ENCODE results near the gene SLF1. TPM values are rescaled to one million over a fixed set of nuclear protein-coding genes. Genes with fewer than 3 reads are reported as not detected.

SLF1 gene
- polyA plus RNA-seq, 2 of the 4 experiments (the other 2 are of a cell fraction): 11.4 to 17.1 TPM

DNA sequence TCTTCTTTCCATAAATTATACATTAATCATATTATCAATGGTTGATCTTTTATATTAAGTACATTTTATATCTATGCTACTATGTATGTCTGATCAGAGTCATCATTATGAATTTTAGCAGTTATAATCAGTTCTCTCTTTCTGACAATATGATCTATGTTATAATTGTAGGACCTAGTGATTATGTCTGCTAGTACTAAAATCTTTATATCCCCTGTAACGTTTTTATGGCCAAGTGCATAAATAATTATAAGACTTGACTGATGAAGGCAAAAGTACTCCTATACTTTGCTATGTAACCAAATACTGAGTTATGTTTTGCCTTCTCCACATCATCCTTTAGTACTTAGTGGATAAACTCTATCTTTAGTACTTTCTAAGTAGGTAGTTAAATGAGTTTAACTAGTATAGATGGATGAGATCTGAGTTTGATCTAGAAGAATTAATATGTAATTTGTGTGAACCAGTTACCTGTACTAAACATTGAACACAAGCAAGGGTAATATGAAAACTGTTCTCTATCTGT, 75.4 kb downstream of the SLF1 start:
- no peak for DNase-seq (ENCODE audit: low read depth in 1 of 2, low spot score in 1 of 2)
- CTCF ChIA-PET: no interaction called here
- no peak overlapping the region for H3K4me3 ChIP-seq
- no peaks in the 10 kb centered on the region for H3K9me3 ChIP-seq
- POLR2A ChIA-PET: no interaction called here
- FAIRE-seq: peak; percentile 43
- H3K27ac ChIP-seq: no peak overlapping the region
- 24% methylated on average over 1 of the region's 1 CpG for WGBS (ENCODE audit: missing lambda C conversion rate)
- ATAC-seq: no peak
- H3K4me1 ChIP-seq: peaks cover 11% of the 10 kb centered on the region; the same call in 2 of the 3 replicates
- TF ChIP-seq EHF (CRISPR knock-in tag; IDR thresholded peaks at IDR 0.05): no peak
- no peak for TF ChIP-seq ZNF302 (CRISPR knock-in tag; IDR thresholded peaks at IDR 0.05)
- no peak for TF ChIP-seq FOSL2 (IDR thresholded peaks at IDR 0.05)
- no peak for TF ChIP-seq FOSL2 (CRISPR knock-in tag; IDR thresholded peaks at IDR 0.05)
- TF ChIP-seq HOXB13 (CRISPR knock-in tag; IDR thresholded peaks at IDR 0.05; ENCODE audit: low read depth): no peak
- TF ChIP-seq, protein P1, sequence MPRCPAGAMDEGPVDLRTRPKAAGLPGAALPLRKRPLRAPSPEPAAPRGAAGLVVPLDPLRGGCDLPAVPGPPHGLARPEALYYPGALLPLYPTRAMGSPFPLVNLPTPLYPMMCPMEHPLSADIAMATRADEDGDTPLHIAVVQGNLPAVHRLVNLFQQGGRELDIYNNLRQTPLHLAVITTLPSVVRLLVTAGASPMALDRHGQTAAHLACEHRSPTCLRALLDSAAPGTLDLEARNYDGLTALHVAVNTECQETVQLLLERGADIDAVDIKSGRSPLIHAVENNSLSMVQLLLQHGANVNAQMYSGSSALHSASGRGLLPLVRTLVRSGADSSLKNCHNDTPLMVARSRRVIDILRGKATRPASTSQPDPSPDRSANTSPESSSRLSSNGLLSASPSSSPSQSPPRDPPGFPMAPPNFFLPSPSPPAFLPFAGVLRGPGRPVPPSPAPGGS (IDR thresholded peaks at IDR 0.05): no peak
- TF ChIP-seq BHLHE40 (IDR thresholded peaks at IDR 0.05; ENCODE audit: low read depth, low read length): no peak
- no peak for TF ChIP-seq CBX2 (IDR thresholded peaks at IDR 0.05; ENCODE audit: borderline replicate concordance, low read depth)
- no peak for TF ChIP-seq RFX5 (IDR thresholded peaks at IDR 0.05)
- no peak for TF ChIP-seq EP300 (IDR thresholded peaks at IDR 0.05)
- H3K4me2 ChIP-seq: no peak overlapping the region

GRCh38 chr5:94694671-94695070, 76.2 kb downstream of the SLF1 start:
- Histone ChIP-seq H3K4me1 (peaks cover 18% of the 10 kb centered on the region; the same call in 2 of the 3 replicates), H3K9me3 (no peaks in the 10 kb centered on the region), H3K4me2 (no peak overlapping the region), H3K4me3 (no peak overlapping the region), H3K27ac (no peak overlapping the region)
- 97% methylated on average over 2 of the region's 2 CpGs for WGBS (ENCODE audit: missing lambda C conversion rate)
- TF ChIP-seq RARB (CRISPR knock-in tag; IDR thresholded peaks at IDR 0.05) (no peak), ZFP36 (IDR thresholded peaks at IDR 0.05; ENCODE audit: borderline replicate concordance, partially characterized antibody) (no peak), HOXB5 (CRISPR knock-in tag; IDR thresholded peaks at IDR 0.05) (no peak), TFCP2L1 (CRISPR knock-in tag; IDR thresholded peaks at IDR 0.05) (no peak), ESRRA (IDR thresholded peaks at IDR 0.05; ENCODE audit: borderline replicate concordance, low read length) (no peak)
- CTCF ChIA-PET: no interaction called here
- ATAC-seq (no peak), DNase-seq (ENCODE audit: low read depth in 1 of 2, low spot score in 1 of 2) (no peak), FAIRE-seq (no peak)
- POLR2A ChIA-PET: no interaction called here

DNA sequence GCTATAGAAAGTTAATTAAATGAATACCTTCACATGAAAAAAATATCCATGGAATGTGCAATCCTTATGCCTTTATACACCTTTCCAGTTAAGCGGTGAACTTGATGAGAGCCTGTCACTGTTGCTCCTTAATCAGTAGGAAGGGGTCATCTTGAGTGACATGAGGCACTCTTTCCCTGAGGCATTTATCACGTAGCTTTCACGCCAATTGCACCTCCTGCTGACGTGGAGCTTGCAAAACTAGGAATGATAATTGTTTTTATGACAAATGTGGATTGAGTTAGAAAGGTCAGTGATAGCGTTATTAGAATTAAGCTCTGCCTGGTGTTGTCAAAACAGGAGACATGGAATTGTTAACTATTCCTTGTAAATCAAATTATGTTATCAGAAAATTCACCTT, 79.7 kb downstream of the SLF1 start:
- H3K9me3 ChIP-seq: no peaks in the 10 kb centered on the region
- H3K4me3 ChIP-seq: no peak overlapping the region
- no peak overlapping the region for H3K4me2 ChIP-seq
- no peak for DNase-seq (ENCODE audit: low read depth in 1 of 2, low spot score in 1 of 2)
- FAIRE-seq: no peak
- no peak overlapping the region for H3K27ac ChIP-seq
- no peak for ATAC-seq
- peaks cover 12% of the 10 kb centered on the region; the same call in 1 of the 3 replicates for H3K4me1 ChIP-seq
- CTCF ChIA-PET: no interaction called here
- WGBS (ENCODE audit: missing lambda C conversion rate): 91% methylated on average over 5 of the region's 5 CpGs
- POLR2A ChIA-PET: no interaction called here
- TF ChIP-seq FOSB (CRISPR knock-in tag; IDR thresholded peaks at IDR 0.05) (no peak), NPAS2 (CRISPR knock-in tag; IDR thresholded peaks at IDR 0.05; ENCODE audit: borderline replicate concordance) (no peak), HOXA7 (CRISPR knock-in tag; IDR thresholded peaks at IDR 0.05) (no peak), GATA3 (IDR thresholded peaks at IDR 0.05; ENCODE audit: borderline replicate concordance) (no peak), CHD2 (IDR thresholded peaks at IDR 0.05; ENCODE audit: low read length, partially characterized antibody) (no peak), NFE2L2 (conservative IDR thresholded peaks at IDR 0.05; ENCODE audit: low read length) (no peak), JUN (IDR thresholded peaks at IDR 0.05) (no peak), KDM1A (IDR thresholded peaks at IDR 0.05; ENCODE audit: low read depth) (no peak), MAZ (IDR thresholded peaks at IDR 0.05; ENCODE audit: borderline replicate concordance, low read depth, low read length) (no peak), ZC3H11A (IDR thresholded peaks at IDR 0.05) (no peak)
- TF ChIP-seq, protein P1 (IDR thresholded peaks at IDR 0.05): no peak
- TF ChIP-seq, protein P2, sequence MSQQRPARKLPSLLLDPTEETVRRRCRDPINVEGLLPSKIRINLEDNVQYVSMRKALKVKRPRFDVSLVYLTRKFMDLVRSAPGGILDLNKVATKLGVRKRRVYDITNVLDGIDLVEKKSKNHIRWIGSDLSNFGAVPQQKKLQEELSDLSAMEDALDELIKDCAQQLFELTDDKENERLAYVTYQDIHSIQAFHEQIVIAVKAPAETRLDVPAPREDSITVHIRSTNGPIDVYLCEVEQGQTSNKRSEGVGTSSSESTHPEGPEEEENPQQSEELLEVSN (IDR thresholded peaks at IDR 0.05; ENCODE audit: borderline replicate concordance, low read depth): no peak
- TF ChIP-seq, protein P3, sequence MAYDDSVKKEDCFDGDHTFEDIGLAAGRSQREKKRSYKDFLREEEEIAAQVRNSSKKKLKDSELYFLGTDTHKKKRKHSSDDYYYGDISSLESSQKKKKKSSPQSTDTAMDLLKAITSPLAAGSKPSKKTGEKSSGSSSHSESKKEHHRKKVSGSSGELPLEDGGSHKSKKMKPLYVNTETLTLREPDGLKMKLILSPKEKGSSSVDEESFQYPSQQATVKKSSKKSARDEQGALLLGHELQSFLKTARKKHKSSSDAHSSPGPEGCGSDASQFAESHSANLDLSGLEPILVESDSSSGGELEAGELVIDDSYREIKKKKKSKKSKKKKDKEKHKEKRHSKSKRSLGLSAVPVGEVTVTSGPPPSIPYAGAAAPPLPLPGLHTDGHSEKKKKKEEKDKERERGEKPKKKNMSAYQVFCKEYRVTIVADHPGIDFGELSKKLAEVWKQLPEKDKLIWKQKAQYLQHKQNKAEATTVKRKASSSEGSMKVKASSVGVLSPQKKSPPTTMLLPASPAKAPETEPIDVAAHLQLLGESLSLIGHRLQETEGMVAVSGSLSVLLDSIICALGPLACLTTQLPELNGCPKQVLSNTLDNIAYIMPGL (CRISPR knock-in tag; IDR thresholded peaks at IDR 0.05; ENCODE audit: borderline replicate concordance): no peak
- TF ChIP-seq, protein P4, sequence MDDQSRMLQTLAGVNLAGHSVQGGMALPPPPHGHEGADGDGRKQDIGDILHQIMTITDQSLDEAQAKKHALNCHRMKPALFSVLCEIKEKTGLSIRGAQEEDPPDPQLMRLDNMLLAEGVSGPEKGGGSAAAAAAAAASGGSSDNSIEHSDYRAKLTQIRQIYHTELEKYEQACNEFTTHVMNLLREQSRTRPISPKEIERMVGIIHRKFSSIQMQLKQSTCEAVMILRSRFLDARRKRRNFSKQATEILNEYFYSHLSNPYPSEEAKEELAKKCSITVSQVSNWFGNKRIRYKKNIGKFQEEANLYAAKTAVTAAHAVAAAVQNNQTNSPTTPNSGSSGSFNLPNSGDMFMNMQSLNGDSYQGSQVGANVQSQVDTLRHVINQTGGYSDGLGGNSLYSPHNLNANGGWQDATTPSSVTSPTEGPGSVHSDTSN (IDR thresholded peaks at IDR 0.05): no peak
